HG03565 (cell line): ENCODE results near the gene EDEM1.
"Not testable (repeated sequence)": the region's sequence is repeated elsewhere in the genome, so short reads cannot be mapped to it uniquely, and the experiment has no call there.

Source experiments
- ATAC-seq: cut with Tn5 transposase; IDR thresholded peaks from one replicate; pipeline ENCODE4 v1.9.1; 2021; ENCODE audit warnings: mild to moderate bottlenecking, moderate library complexity; ENCODE audit not compliant: unreplicated experiment

EDEM1 gene

DNA sequence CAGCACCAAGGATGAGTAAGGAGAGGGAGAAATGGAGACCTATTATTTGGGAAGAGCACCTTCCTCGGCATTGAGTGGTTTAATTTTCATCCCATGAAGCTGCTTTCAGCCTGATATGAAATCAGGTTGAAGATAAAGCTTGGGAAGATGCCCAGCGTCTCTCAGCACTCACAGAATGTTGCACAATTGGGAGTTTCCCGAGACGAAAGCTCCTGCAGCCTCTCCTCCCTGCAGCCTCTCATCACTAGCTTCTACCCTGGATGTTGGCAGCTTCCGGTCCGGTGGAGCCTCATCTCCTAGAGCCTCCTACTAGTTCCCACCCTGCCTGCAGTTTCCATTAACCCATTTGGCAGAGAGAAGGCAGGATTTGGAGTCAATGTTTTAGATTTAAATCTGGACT, 40.3 kb downstream of the EDEM1 start:
- ATAC-seq, result no peak

- ATAC-seq, result no peak
Observed at GRCh38 chr3:5229414-5229813, 41.9 kb downstream of the EDEM1 start.

- ATAC-seq, result no peak
Observed at GRCh38 chr3:5231074-5231473, 43.6 kb downstream of the EDEM1 start.

DNA sequence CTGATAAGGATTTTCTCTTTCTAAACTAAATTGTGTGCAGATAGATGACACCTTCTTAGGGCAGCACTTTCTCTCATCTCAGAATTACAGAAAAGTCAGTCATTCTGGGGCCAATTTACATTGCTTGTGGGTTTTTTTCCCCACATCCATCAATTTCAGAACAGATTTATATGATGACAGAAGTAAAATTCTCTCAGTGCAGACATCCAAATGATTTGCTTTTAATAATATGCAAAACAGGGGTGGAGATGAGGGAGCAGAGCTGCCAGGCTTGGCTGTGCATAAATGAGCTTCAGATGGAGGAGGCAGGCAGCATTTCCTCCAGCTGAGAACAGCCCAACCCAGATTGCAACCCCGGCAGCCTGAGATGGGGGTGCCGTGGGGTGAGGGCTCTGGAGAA, 44.0 kb downstream of the EDEM1 start:
- no peak for ATAC-seq

GRCh38 chr3:5232570-5232969, 45.1 kb downstream of the EDEM1 start:
- no peak for ATAC-seq

- no peak for ATAC-seq
Observed at GRCh38 chr3:5233026-5233425, 45.5 kb downstream of the EDEM1 start.

DNA sequence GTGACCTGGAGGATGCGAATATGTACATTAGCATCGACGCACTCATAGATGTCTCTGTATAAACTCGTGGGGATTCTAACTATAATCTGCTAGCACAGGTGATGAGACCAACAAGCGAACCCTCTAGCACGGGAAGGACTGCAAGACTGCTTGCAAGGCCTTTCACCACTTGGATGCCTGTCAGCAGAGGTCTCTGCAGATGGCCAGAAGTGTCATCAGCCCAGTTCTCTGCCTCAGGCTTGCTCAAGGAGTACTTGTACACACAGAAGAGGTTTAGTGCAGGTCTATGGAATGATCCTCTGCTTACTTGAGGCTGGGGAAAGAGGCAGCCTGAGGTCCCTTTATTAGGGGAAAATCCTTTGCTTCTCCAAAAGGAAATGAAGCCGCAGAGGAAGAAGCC, 48.1 kb downstream of the EDEM1 start:
- no peak for ATAC-seq

DNA sequence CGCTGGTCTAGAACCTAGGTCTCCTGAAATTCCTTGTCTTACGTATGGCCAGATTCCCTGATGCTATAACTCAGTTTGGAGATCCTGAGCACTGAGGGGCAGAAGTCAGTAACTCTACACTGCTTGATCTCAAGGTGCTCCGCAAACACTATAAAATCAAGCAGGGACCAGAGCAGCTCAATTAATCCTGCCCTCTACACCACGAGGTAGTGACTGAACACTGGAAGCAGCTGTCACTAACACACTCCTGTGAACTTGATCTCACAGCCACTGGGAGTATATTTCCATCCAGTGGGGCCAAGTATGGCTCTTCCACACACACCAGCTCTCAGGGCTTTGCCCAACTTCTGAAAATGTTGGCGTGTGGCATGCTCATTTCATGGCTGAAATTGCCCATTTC, 51.0 kb downstream of the EDEM1 start:
- no peak for ATAC-seq

- ATAC-seq, result no peak
Observed at GRCh38 chr3:5239602-5240001, 52.1 kb downstream of the EDEM1 start.

DNA sequence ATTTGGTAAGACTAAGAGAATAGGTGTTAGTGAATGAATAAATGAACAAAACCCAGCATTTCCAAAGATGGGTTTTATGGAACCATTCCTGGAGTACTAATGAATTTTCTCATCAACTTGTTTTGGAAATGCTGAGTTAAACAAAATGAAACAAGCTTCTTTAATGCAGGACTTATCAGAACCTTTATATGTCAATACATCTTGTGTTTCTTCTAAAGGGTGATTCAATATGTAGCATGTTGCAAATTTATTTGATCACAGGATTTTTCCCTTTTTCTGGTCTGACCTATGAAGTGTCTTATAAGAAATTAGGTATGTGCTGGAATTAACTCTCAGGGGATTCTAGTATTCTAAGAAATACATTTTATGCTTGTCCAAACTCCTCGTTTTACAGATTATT, 53.2 kb downstream of the EDEM1 start:
- no peak for ATAC-seq

DNA sequence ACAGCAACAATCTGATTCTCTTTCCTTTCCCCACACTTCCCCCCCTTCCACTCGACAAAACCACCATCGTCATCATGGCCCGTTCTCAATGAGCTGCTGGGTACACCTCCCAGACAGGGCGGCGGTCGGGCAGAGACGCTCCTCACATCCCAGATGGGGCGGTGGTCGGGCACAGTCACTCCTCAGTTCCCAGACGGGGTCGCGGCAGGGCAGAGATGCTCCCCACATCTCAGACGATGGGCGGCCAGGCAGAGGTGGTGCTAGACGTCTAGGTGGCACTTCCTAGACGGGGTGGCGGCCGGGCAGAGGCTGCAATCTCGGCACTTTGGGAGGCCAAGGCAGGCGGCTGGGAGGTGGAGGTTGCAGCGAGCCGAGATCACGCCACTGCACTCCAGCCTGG, 55.3 kb downstream of the EDEM1 start:
- not testable (repeated sequence) for ATAC-seq

DNA sequence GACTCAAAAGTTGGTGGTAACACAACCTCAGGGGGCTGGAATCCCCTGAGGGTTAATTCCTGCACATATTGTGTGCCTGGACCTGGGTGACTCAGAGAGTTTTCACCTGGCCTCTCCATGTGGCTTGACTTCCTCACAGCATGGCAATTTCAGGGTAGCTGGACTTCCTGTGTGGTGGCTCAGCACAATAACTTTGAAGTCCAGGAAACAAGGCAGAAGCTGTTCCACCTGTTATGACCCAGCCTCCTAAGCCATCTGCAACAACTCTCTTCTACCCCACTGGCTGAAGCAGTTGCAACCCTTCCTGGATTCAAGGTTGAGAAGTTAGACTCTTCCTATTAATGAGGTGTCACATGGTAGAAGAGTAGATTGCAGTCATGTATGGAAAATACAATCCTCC, 58.4 kb downstream of the EDEM1 start:
- no peak for ATAC-seq

GRCh38 chr3:5248822-5249221, 61.3 kb downstream of the EDEM1 start:
- ATAC-seq, result no peak

DNA sequence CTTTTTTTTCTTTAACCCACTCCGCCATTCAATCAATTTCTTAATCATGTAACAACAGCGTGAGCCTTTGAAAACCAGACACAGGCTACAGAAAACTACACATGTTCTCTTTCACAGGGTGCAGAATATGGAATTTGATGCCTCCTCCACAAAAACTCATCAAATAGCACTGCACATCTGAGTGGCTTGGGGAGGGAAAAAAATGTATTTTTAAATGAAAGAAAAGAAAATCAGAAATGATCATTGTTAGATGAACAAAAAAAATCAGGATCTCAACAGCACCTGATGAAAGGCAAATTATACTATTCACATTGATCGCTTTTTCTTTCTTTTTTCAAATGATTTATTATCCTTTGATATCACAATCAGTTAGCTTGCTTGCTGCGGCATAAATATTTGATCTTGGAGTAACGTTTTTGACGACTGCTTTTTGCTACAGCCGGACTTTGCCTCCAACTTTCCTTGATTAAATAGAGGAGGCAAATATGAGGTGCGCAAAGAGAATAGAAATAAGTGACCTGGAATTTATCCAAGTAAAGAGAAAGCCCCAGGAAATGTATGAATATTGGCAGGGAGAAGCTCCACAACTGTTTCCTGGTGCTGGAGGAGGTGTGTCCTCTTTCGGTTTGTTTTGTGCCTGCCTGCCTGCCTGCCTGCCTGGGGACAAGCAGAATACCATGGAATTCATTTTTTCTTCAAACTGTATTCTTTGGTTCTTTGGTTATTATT, 63.1 kb downstream of the EDEM1 start:
- ATAC-seq, result no peak

- ATAC-seq, result no peak
Observed at GRCh38 chr3:5251196-5251583, 63.7 kb downstream of the EDEM1 start.

DNA sequence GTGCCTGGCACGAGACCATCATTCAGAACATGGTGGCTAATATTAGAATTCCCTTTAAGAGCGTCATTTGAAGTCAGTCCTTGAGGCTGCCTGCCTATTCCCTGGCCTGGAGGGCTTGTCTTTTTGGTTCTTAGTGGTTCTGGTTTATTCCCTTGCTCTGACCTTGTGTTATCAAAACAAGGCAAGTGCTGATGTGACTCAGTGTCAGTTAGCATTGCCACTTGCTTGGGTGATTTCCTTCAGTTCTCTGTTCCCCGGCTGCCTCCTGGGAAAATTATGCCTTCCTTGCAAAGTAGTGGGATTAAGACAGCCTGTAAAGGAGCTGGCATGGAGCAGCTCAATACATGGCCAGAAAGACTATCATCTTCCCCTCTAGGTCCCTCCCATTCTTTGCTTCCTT, 64.6 kb downstream of the EDEM1 start:
- no peak for ATAC-seq

DNA sequence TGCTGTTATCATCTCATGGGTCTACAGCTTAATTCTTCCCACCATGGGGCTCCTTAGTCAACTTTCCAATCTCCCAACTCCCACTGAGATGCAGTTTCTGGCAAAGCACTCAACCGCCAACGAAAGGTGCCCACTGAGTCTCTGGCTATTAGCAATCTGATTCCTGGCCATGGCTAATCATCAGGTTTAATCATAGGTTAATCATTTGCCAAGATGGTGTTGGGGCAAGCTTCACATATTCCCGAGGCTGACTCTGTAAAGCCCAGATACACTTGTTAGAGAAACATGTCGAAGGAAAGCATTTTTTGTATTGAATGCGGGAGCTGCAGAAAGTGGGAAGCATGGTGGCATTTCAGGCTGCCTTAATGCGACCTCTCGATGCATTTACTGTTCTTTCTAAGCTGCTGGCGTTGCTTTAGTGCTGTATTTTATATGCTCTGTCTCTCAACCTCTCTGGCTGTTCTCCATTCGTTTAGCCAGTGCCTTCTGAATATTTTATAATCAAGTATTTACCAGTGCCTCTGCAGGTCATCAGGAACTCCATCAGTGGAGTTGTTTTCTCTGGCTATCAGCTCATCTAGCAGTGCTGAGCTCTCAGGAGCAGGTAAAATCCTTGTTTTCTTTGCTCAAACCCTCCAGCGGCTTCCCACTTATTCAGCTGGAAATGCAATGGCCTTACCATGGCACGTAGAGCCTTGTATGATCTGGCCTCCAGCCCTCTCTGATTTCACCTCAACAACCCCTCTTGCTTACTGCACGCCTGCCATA, 67.0 kb downstream of the EDEM1 start:
- ATAC-seq, result no peak

- no peak for ATAC-seq
Observed at GRCh38 chr3:5255404-5256344, 68.2 kb downstream of the EDEM1 start.

DNA sequence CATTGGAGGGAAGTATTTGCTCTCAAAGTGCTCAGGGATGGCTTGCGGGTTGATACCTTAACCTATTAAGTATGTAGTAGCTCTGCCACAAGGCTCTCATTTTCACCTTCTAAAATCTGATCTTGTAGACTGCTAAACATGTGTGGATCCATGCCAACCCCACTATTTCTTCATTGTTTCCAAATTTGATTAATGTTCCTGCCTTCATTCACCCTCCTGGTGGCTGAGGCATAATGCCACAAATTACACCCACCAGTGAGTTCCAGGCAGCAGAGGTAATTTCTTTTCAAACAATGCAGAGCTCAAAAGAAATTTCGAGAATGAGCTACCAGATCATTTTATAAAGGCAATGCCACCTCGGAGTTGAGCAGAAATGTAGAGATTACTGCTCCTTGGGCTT, 71.0 kb downstream of the EDEM1 start:
- no peak for ATAC-seq

- no peak for ATAC-seq
Observed at GRCh38 chr3:5260992-5261501, 73.5 kb downstream of the EDEM1 start.

- no peak for ATAC-seq
Observed at GRCh38 chr3:5262507-5262906, 75.0 kb downstream of the EDEM1 start.
